Left renal pelvis (tissue), 4 donors: Measurements from ENCODE around the gene UFM1. TPM values are rescaled to one million over a fixed set of nuclear protein-coding genes. Genes with fewer than 3 reads are reported as not detected.
A peak's percentile ranks its signal among the peaks of the same experiment; 100 is the strongest.
"Not testable (repeated sequence)": the region's sequence is repeated elsewhere in the genome, so short reads cannot be mapped to it uniquely, and the experiment has no call there.

Experiments used
- DNase-seq, 4 donors: peaks; one replicate each; pipeline ENCODE4 v3.0.0-alpha.2; 2013; ENCODE audit warnings: low read depth in 4 of 4, low spot score in 3 of 4
- polyA plus RNA-seq, 4 donors: library from polyadenylated mRNA; unstranded; fragments of 120-200 nt; gene quantifications; one replicate each; pipeline ENCODE4 v1.2.1, GENCODE V29; 2013; ENCODE audit not compliant: insufficient read length in 4 of 4

Gene UFM1
- polyA plus RNA-seq = 100 to 1,000 TPM in 1 of 4 donors, 10 to 100 TPM in 3; 92.5 to 109 (median 93.5) TPM

DNA sequence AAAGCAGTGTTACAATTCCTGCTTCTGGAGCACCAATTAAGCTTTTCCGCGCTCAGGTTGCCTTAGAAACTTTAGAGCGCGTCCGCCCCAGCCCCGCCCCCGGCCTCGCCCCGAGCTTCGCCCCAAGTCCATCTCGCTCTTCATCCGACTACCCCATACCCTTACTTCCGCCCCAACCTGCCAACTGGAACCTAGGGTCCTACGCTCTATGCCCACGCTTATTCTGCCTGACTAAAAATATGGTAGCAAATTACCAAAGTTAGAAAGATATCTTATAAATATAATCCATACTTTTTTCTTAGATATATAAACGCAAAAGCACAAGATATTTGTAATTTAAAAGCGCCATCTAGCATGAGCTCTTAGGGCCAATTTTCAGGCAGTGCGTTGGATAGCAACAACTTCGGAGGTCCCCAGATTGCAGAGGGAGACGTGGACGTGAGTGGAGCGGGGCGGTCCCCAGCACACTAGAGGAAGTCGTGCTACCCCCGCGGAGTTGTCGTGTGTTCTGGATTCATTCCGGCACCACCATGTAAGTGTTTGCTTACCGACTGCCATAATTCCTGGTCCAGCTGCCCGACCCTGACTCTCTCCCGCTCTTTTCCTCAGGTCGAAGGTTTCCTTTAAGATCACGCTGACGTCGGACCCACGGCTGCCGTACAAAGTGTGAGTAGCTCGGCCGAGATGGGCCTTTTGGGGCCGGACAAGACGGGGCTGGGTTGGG, at the start of gene UFM1:
Gene UFM1 (plus strand): TSS at position 462 of the 724 bp plus-strand sequence. CDS start 69 bp downstream, at position 531.
- peak; percentile 83 to 87 (median 86) for DNase-seq

DNA sequence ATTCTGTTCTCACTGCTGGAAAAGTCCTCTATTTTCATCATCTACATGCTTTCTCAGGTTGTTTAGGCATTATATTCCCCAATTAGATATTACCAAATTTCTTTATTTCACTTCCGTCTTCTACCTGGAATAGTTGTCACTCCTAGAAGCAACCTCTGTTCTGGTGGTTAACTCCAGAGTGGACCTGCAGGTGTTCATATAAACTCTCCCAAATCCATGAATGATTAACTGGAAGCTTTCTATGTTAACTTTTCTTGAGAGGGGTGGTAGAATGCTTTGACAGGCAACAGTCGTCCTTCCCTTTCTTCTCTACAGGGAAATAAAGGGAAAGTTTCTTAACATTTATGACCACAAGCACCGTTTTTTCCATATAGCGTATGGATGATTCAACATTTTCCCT, 48.4 kb upstream of the UFM1 start:
- DNase-seq = peak in 1 of 4 donors; percentile 6

DNA sequence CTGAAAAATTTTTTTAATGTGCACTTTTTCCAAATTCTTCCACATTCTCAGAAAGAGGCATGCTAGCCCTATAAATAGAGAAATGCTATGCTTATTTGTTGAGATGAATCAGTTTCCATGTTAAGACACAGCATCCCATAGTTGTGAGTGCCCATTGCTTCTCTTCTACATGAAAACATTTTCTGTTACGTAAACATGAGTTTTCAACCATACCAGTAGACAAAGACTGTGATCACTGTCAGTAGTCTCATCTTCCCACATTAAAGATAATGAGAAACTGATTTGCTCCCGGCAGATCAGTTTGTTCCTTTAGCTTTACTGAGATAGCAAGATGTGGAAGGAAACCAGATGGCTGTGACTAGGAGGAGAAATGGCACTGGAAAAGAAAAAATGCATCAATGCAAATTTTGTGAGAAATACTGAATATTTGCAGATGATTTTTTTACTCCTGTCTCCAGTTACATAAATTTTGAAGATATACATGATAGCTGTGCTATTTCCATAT, 45.8 kb upstream of the UFM1 start:
- DNase-seq = no peak

DNA sequence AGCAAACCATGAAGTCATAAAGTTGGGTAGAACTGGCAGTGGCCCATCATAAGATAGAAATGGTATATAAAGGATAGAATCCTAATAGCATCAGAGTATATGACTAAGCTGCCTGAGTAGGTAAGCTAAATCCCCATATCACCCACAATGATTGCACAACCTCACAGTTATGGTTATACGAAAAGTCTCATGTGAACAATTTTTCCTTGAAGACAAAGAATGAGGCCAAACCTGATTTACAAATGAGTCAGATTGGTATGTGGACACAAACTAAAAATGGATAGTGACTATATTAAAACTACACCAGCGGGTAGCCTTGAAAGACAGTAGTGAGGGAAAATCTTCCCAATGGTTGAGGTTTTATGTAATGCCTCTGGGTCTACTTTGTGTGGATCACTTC, 40.9 kb upstream of the UFM1 start:
- DNase-seq = no peak

DNA sequence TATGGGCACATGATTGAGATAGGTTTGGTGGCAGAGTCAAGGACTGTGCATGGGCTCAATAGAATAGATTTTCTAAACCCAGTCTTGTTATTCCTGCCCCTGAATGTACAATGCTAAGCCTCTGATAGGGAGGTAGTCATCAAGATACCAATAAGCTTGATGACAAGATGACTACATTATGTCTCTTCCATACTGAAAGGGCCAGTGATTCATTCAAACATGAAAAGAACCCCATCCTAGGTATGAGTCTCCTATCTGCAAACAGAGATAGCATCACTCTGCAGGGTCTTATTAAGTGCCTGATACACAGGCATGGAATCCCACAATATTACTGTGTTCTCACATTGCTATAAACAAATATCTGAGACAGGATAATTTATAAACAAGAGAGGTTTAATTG, 40.3 kb upstream of the UFM1 start:
- no peak for DNase-seq

DNA sequence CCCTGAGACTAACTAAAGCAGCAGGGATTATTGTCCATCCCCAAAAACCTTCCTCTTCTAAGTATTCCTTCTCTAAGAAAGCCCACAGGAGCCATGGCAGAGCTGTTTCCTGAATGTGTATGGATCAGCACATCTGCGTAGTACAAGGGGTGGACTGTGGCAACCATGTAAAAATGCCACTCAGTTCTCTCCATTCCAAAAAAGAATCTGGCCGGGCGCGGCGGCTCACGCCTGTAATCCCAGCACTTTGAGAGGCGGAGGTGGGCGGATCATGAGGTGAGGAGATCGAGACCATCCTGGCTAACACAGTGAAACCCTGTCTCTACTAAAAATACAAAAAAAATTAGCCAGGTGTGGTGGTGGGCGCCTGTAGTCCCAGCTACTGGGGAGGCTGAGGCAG, 38.5 kb upstream of the UFM1 start:
- DNase-seq = not testable (repeated sequence)

DNA sequence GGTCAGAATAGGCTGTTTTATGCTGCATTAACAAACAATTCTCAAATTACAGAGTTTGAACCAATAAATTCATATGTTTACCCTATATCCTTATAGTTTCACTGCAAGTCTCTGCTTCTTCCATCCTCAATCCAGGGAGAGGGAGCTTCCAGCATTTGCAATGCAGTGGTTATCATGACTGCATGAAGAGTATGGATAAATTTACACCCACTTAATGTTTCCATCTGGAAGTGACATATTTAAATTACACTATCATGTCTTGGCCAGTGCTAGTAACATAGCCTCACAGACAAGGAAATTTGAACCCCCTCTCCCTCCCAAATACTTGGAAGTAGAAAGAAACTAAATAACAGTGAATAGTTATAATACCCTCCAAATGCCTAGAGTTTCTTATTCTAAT, 33.5 kb upstream of the UFM1 start:
- DNase-seq = no peak

DNA sequence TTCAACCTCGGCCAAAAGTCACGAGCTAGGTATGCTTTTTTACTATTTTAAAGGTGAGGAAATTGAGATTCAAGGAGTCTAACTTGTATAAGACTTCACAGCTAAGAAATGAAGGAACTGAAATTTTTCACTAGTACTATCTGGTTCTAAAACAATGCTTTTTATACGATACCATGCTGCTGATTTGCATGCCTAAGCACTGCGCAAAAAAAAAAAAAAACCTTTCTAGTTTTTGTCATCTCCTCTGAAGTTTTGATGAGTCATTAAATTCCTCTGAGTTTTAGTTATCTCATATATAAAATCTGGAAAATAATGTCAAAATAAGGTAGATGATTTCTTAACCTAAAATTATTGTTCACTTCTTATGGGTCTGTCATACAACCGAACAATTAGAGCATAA, 28.0 kb upstream of the UFM1 start:
- no peak for DNase-seq

DNA sequence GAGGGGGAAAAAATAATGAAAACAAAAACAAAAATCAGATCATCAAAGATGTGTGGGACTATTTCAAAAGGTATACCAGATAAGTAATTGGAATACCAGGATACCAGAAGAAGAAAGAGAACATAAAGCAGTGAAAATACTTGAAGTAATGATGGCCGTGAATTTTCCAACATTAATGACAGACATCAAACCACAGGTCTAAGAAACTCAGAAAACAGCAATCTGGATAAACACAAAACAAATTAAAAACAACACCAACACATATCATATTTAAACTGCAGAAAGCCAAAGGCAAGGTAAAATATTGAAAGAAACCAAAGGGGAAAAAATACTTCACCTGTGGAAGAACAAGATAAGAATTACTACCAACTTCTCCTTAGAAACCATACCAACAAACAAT, 24.2 kb upstream of the UFM1 start:
- DNase-seq = no peak

DNA sequence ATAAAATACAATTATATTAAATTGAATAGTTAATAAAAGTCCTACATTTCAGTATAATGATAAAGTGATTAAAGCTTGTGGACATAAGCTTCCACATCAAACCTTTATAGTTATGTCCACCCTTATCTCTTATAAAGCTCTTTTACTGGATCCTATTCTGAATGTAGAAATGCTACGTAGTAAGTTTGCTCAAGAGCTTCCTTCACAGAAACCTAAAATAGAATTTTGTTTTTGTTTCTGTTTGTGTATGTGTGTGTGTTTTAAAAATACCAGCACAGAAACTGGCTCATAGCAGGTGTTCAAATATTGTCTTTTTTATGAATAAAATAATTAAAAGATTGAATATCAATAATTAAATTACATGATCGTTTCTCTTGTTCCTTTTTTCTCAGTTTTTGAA, 21.0 kb upstream of the UFM1 start:
- no peak for DNase-seq

DNA sequence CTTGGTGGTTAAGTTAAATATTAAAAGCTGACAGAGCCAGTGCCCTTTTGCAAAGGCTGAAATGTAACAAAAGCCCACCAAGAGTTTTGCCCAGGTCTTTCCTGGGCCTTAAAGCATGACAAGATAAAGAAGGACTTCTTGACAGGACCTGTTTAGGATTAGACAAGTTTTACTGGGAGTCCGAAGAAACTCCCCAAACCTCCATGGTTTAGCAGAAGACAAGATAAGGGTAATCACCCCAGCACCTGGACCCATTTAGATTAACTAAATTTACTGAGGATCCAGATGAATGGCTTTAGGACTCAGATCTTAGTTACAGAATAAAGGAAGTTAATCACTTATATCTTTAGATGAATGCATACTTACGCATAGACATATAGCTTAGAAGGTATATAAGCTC, 14.8 kb upstream of the UFM1 start:
- DNase-seq = no peak

DNA sequence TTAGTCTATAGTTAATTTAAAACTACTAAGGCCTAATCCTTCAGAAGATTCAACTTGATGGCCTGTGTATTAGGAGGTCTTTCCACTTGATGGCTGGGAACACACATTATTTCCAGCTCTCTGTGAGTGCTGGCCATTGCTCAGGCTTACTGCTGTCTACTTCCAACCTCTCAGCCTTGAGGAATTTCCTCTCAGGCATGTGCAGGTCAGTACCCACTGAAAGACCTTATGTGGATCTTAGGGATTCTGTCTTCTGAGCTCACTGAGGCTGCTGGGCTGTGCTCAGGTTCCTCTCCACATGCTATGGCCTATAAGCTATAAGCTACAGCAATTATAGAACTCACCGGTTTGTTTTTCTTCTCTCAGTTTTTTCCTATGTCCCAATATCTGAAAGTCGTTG, 11.6 kb upstream of the UFM1 start:
- no peak for DNase-seq

DNA sequence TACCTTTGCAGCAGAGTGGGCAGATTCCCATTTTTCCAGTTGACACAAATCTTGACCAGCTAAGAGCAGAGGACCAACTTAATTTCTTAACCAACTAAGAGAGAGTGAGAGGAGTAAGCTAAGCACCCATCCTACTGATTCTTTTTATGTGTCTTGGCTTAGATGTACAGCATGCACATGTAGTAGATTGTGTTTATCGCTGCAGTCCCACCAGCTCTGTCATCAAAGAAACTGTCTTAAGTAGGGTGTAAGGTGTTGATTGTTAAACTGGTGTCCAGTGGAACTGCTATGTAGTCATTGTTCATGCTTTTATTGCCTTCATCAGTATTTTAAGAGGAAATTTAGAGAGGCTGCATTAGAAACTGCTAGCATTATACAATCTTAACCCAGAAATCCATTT, 9.0 kb upstream of the UFM1 start:
- DNase-seq = no peak

DNA sequence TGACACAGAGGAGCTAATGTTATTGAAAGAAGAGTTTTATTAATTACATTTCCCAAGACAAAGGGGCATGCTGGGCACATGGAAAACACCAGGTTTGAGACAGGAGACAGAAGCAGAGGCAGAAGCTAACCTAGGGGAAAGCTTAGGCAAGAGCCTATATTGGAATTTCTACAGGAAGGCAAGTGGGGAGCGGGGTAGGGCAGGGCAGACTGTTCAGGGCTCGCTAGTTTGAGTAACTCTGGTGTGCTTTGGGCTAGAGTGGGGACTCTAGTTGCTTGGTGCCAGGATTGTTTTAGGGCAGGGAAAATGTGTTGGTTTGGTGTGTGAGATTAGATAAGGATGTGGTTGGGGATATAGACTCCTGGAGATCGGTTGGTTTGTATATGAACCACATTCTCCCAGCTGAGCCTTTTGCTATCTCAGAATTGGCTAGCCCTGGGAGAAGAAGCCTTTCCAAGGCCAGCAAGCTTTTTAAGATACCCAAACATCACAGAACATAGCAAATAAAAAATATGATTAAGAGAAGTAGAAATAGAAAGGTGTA, 8.4 kb upstream of the UFM1 start:
- no peak for DNase-seq

DNA sequence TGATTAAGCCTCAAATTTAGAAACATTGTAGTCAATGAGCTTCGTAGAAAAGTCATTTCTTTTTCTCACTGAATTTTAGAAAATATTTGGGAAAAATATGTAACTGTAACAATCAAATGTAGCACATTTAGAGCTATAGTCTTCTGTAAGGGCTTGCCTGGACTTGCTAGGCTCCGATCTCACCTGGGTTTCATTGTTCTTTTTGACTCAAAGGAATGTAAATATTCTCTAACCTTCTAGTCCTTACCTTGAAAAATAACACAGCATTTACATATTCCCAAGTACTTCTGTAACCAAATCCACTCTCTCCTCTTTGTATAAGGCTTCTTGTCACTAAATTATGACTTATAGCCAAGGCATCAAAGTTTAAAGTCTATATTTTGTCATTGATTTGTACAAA, 2.9 kb upstream of the UFM1 start:
- no peak for DNase-seq

DNA sequence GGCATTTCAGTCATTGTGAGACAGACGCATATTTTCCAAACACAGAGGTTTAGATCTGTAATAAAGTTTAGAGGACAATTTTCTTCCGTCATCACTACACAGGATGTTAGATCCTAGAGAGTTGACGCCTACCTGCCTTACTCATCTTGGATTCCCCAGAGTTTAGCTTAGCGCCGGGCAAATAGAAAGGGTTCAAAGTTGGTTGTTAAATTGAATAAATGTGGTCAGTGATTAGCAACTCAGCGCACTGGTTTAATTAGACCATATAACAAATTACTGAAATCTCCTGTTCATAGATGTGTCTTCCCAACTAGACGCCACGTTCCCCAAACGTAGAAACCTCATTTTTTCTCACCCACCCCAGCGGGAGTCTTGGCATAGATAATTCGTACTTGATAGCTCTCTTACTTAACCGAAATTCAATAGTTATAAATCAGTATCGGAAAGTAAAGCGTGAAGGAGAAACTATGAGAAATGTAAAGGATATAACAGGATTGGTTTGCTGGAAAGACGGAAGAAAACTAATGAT, 726 bp upstream of the UFM1 start:
- peak in 3 of 4 donors; percentile 6 to 27 (median 12) for DNase-seq

DNA sequence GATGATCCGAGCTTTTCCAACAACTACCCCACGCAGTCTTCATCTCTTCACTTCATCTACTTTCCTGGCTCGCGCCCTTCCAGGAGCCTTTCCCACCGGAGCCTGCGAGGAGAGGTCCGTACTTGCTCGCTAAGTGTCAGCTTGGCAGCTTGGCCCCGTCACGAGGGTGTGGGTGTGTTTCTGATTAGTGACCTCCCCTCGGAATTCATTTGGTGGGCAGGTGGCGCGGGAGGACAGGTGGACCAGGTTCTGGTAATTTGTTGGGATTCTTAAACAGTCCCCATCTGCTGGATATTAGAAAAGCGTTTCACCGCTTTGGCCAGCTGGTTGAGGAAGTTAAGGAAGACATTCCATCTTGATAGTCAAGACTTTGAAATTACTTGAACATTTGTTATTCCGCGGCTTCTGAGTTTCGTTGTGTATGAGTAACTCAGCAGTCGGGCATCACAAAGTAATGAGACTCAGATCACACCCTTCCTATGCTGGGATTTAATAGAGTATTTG, 515 bp downstream of the UFM1 start:
- DNase-seq = peak in 1 of 4 donors; percentile 58

DNA sequence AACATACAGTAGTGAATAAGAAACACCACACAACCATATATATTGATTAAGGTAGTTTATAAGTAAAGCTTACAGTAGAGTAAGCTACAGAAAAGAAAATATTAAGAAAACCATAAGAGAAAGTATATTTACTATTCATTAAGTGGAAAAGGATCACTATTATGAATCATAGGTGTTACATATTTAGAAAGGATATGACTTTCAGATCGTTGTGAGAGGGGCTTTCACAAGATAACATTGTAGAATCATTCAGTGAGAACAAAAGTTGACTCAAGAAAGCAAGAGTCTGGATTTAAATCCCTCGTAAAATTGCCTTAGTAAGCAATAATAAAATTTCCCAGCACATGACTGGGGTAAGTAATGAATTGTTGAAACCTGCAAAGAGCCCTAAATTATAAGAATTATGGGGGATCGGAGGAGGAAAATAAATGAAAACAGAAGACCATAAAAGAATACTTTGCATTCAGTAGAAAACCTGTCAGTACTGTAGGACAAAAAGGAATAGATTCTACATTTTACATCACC, 6.0 kb downstream of the UFM1 start:
- no peak for DNase-seq

DNA sequence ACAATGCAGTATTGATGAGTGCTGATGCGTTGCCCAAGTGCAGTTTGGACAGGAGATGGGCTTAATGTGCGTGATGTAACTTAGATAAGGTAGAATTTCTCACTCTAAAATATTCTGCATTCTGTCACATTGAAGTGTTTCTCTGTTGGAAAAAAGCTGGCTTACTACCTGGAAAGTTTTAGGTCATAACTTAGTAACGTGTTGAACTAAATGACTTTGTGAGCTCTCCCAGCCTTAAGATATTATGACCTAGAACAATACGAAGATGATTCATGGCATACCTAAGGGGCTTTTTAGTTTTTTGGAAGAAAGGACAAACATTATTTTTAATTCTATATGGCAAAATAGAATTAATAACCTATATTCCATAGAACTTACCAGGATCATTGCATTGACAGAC, 9.0 kb downstream of the UFM1 start:
- DNase-seq = no peak

DNA sequence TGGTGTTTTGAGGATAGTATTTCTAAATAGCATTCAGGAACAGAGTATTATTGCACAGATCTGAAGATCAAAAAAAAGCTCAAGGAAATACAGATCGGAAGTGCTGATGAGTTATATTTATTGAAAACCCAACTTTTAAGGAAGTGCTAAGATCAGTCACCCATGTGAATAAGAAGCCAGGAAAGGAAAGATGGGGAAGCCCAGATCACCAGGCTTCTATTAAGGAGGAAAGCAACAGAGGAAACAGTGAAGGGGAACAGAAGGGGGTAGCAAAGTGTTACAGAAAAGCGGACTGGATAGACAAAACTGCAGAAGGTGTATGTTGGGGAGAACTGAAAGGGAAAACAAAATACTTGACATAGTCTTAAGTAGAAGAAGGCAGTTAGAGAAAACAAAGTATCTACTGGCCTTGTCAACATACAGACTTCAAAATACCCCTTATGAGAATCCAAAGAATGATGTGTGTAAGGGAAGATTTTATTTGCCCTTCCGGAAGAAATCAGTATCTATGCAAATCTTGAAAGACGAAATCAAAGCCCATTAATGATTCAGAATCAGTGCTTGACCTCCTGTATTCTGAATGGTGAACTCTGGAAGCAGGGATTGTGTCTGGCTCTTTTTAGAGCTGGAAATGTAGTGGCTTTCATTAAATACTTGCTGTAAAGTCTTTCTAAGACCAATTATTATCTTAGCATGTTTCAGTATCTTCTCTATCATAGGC, 12.1 kb downstream of the UFM1 start:
- DNase-seq = no peak

DNA sequence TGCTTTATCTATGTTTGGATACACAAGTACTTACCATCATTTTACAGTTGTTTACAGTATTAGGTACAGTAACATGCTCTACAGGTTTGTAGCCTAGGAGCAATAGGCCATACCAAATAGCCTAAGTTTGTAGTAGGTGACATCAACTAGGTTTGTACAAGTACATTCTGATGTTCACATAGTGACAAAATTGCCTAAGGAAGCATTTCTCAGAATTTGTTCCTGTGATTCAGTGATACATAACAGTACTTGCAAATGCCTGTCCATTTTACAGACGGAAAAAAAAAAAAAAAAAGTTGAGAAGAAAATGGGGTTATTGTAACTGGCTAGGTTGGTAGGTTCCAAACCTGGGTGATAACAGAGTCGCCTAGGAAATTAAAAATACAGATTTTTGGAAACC, 13.6 kb downstream of the UFM1 start:
- DNase-seq = no peak
